Tibial nerve (tissue), 3 donors: ENCODE results near the gene GALNT18.

Experiments
- CTCF ChIP-seq, 5 experiments: fragments of 200-600 bp in 3 of 5; fragments of 450-650 bp in 2 of 5; sonication (generic) in 3 of 5; IDR thresholded peaks; one replicate each; pipeline ENCODE4 v1.5.1; 2016 to 2019; ENCODE audit warnings: antibody characterized with exemption in 5 of 5, mild to moderate bottlenecking in 3 of 5, moderate library complexity in 2 of 5
- POLR2A ChIP-seq, 2 donors: fragments of 450-650 bp; IDR thresholded peaks; one replicate each; pipeline ENCODE4 v1.6.1; 2017; ENCODE audit warnings: antibody characterized with exemption in 2 of 2, mild to moderate bottlenecking in 2 of 2, moderate library complexity in 2 of 2

DNA sequence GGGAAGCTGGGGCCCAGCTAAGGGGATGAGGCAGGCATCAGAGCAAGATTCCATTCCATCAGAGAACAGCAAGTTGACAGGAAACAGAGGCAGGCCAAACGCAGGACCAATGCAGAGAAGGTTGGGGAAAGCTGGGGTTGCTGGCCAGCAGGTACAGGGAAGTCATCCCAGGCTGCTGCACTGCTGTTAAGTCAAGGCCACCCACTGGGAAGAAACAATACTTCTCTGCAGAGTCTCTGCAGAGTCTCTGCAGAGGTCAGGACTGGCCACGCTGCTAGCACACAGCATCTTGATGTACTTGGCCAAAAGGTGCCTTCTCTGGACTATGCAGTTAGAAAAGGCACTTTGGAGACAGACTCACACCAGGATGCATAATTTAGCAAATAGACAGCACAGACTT is 200.3 kb downstream of the GALNT18 start:
- TF ChIP-seq CTCF (IDR thresholded peaks at IDR 0.05) (no peak), POLR2A (IDR thresholded peaks at IDR 0.05) (no peak)
